A673 (cell line): ENCODE results near the gene SDHAF3. TPM values are rescaled to one million over a fixed set of nuclear protein-coding genes. Genes with fewer than 3 reads are reported as not detected.

Source experiments
- BruUV-seq: library from RNA; stranded (reverse); fragments of 400-500 nt; replicated peaks from 2 replicates; lab custom pipeline; 2021; lab: Mats Ljungman, UMichigan
- CTCF ChIA-PET: fragments of 300-600 bp; sonication (Branson Sonifier 250); formaldehyde crosslinking; loops from one replicate; lab custom pipeline; 2022; ENCODE audit warnings: antibody characterized with exemption; lab: Charles Lee
- POLR2A ChIA-PET: fragments of 300-600 bp; sonication (Branson Sonifier 250); formaldehyde crosslinking; loops from one replicate; lab custom pipeline; 2022; ENCODE audit warnings: antibody characterized with exemption; ENCODE audit not compliant: low non-redundant PET; lab: Charles Lee
- DNase-seq: peaks from one replicate; pipeline ENCODE4 v3.0.0-alpha.2; 2015; ENCODE audit warnings: low spot score
- H3K27ac ChIP-seq: fragments of 200-600 bp; sonication (generic); 2 replicates; pipeline ENCODE4 v1.5.1; 2016; ENCODE audit warnings: mixed run types, low read depth, mild to moderate bottlenecking, mixed read lengths, antibody characterized with exemption, low read length; ENCODE audit not compliant: poor library complexity, severe bottlenecking
- H3K27me3 ChIP-seq: fragments of 200-600 bp; sonication (generic); replicated peaks from 2 replicates; pipeline ENCODE4 v1.6.1; 2017; ENCODE audit warnings: mixed run types, low read depth, mild to moderate bottlenecking, mixed read lengths, antibody characterized with exemption, low read length; ENCODE audit not compliant: insufficient read depth, poor library complexity
- H3K36me3 ChIP-seq: fragments of 200-600 bp; sonication (generic); 2 replicates; pipeline ENCODE4 v1.6.1; 2016; ENCODE audit warnings: mixed run types, mild to moderate bottlenecking, mixed read lengths, antibody characterized with exemption, low read length; ENCODE audit not compliant: insufficient read depth, poor library complexity, severe bottlenecking
- H3K4me1 ChIP-seq: fragments of 200-600 bp; sonication (generic); 2 replicates; pipeline ENCODE4 v1.6.1; 2017; ENCODE audit warnings: mixed run types, mild to moderate bottlenecking, mixed read lengths, antibody characterized with exemption, low read length; ENCODE audit not compliant: insufficient read depth, poor library complexity, severe bottlenecking
- H3K4me3 ChIP-seq: fragments of 200-600 bp; sonication (generic); 2 replicates; pipeline ENCODE4 v1.5.1; 2016; ENCODE audit warnings: low read depth, mixed run types, mild to moderate bottlenecking, mixed read lengths, low read length; ENCODE audit not compliant: poor library complexity, severe bottlenecking
- H3K9me3 ChIP-seq: fragments of 200-600 bp; sonication (generic); 2 replicates; pipeline ENCODE4 v1.6.1; 2016; ENCODE audit warnings: mixed run types, low read depth, mild to moderate bottlenecking, mixed read lengths, antibody characterized with exemption, low read length; ENCODE audit not compliant: poor library complexity, severe bottlenecking
- CTCF ChIP-seq: fragments of 300-800, 200-600 bp; sonication (generic); conservative IDR thresholded peaks from 2 replicates; pipeline ENCODE4 v1.5.1; 2017; ENCODE audit warnings: low read depth, mild to moderate bottlenecking, antibody characterized with exemption, low read length, moderate library complexity, mixed read lengths
- EZH2 ChIP-seq: fragments of 200-600 bp; sonication (generic); IDR thresholded peaks from 2 replicates; pipeline ENCODE4 v1.6.1; 2017; ENCODE audit warnings: borderline replicate concordance, low read depth, mild to moderate bottlenecking, mixed read lengths, antibody characterized with exemption, low read length; ENCODE audit not compliant: poor library complexity, severe bottlenecking
- intact Hi-C: fragments of 100-400 bp; cut with micrococcal nuclease; formaldehyde crosslinking; loops from one replicate; pipeline ENCODE4 v1.10.0; 2022; ENCODE audit not compliant: unreplicated experiment
- total RNA-seq: library from RNA; stranded (reverse); gene quantifications from 2 replicates; pipeline ENCODE4 v1.2.3, GENCODE V29; 2021

The SDHAF3 gene
- total RNA-seq, 1 experiment from 2014 or later = 29.7 TPM

DNA sequence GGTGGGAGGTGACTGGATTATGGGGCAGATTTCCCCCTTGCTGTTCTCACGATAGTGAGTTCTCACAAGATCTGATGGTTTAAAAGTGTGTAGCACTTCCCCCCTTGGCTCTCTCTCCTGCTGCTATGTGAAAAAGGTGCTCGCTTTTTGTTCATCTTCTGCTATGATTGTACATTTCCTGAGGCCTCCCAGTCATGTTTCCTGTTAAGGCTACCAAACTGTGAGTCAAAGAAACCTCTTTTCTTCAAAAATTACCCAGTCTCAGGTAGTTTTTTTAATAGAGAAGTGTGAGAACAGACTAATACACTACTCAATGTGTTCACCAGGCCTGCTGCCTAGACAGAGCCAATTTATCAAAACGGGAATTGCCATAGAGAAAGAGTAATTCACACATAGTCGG, 49.7 kb downstream of the SDHAF3 start:
- H3K4me1 ChIP-seq = no peaks in the 10 kb centered on the region
- no peaks in the 10 kb centered on the region for H3K27me3 ChIP-seq
- ChIA-PET POLR2A (no interaction called here), CTCF (no interaction called here)
- intact Hi-C loops = no loop called here
- no peaks in the 10 kb centered on the region for H3K9me3 ChIP-seq
- no peak overlapping the region for H3K4me3 ChIP-seq
- BruUV-seq = no TSS peak
- no peak for DNase-seq
- no peaks in the 10 kb centered on the region for H3K36me3 ChIP-seq
- H3K27ac ChIP-seq = no peak overlapping the region
- TF ChIP-seq CTCF (no peak), EZH2 (no peak)

DNA sequence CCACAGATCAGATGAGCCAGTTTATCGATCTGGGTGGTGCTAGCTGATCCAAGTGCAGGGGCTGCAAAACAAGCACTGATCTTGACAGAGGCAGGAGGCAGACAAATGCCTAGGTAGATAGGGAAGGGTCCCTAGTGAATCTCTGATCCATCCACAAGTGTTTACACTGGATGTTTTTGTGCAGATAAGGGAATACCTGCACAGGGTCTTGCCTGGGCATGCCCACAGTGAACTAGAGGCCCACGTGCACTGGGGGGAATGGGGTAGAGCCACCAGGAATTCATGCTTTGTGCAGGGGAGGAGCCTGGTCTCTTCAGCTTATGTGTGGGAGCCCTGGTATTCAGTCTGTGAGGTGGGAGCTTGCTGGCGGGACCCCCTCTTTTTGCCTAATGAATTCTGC, 50.3 kb downstream of the SDHAF3 start:
- Histone ChIP-seq H3K27me3 (no peaks in the 10 kb centered on the region), H3K4me1 (no peaks in the 10 kb centered on the region), H3K9me3 (no peaks in the 10 kb centered on the region), H3K4me3 (no peak overlapping the region), H3K27ac (no peak overlapping the region), H3K36me3 (no peaks in the 10 kb centered on the region)
- POLR2A ChIA-PET = interaction anchor here (0.6 kb wide), 1 partner anchor 9 kb away, joined by 3 read pairs; no protein-coding TSS in a partner anchor
- CTCF ChIA-PET = no interaction called here
- intact Hi-C loops = no loop called here
- BruUV-seq = no TSS peak
- TF ChIP-seq EZH2 = no peak
- no peak for TF ChIP-seq CTCF
- DNase-seq = no peak

DNA sequence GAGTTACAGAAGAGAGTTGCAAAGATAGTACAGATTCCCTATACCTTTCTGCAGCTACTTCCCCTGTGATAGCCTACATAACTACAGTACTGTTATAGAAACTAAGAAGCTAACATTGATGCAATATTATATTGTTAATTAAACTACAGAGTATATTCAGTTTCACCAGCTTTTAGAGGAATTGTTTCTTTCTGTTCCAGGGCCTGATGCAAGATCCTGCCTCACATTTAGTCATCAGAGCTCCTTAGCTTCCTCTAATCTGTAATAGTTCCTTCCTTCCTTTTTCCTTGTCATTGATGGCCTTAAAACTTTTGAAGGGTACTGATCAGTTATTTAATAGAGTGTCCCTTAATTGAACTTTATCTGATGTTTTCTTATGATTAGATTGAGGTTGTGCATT, 56.8 kb downstream of the SDHAF3 start:
- Histone ChIP-seq H3K4me3 (no peak overlapping the region), H3K4me1 (no peaks in the 10 kb centered on the region), H3K27me3 (no peaks in the 10 kb centered on the region), H3K36me3 (no peaks in the 10 kb centered on the region), H3K9me3 (no peaks in the 10 kb centered on the region), H3K27ac (no peak overlapping the region)
- intact Hi-C loops = no loop called here
- no peak for TF ChIP-seq EZH2
- no peak for TF ChIP-seq CTCF
- ChIA-PET CTCF (no interaction called here), POLR2A (no interaction called here)
- DNase-seq = no peak
- BruUV-seq = no TSS peak
